Panc1 (cell line): ENCODE results near the gene XNDC1N.

Experiments
- CTCF ChIP-seq: fragments of 450-650 bp; IDR thresholded peaks from 2 replicates; pipeline ENCODE4 v1.5.1; 2017; ENCODE audit warnings: mild to moderate bottlenecking
- POLR2AphosphoS5 ChIP-seq: IDR thresholded peaks from 2 replicates; pipeline ENCODE4 v1.6.1; 2012; ENCODE audit warnings: mild to moderate bottlenecking, low read depth, low read length, moderate library complexity
- REST ChIP-seq, 2 experiments: IDR thresholded peaks; 2 replicates each; pipeline ENCODE4 v1.6.1; 2011 to 2012; ENCODE audit warnings: low read depth in 2 of 2, control low read depth in 1 of 2, low read length in 1 of 2, mild to moderate bottlenecking in 1 of 2, moderate library complexity in 1 of 2; ENCODE audit not compliant: insufficient read depth in 1 of 2
- SIN3A ChIP-seq: IDR thresholded peaks from 2 replicates; pipeline ENCODE4 v1.6.1; 2012; ENCODE audit warnings: low read depth, mild to moderate bottlenecking, low read length, moderate library complexity, borderline replicate concordance; ENCODE audit not compliant: insufficient read depth
- TCF7L2 ChIP-seq: IDR thresholded peaks from 2 replicates; pipeline ENCODE4 v1.6.1; 2011; ENCODE audit warnings: mild to moderate bottlenecking, low read depth, low read length, inconsistent platforms

GRCh38 chr11:71930556-71931244 lies 2.3 kb upstream of the XNDC1N start:
- no peak for TF ChIP-seq CTCF
- no peak for TF ChIP-seq REST (IDR thresholded peaks at IDR 0.05; ENCODE audit: insufficient read depth in 1 of 2, low read depth in 2 of 2, low read length in 1 of 2)
- no peak for TF ChIP-seq SIN3A
- no peak for TF ChIP-seq TCF7L2
- no peak for TF ChIP-seq POLR2AphosphoS5
